ENCODE data around the gene FAXC.

FAXC gene

GRCh38 chr6:99378636-99379035 is 29.2 kb upstream of the FAXC start:
- no peak overlapping the region for H3K4me3 ChIP-seq (ENCODE audit: low read depth, low read length)
- no peak for TF ChIP-seq CTCF (IDR thresholded peaks at IDR 0.05; ENCODE audit: insufficient read depth, low read depth, low read length, missing control alignments)
- DNase-seq (ENCODE audit: low read depth): no peak

GRCh38 chr6:99369533-99369932 is 20.1 kb upstream of the FAXC start:
- DNase-seq (ENCODE audit: low read depth): no peak
- no peak for TF ChIP-seq CTCF (IDR thresholded peaks at IDR 0.05; ENCODE audit: insufficient read depth, low read depth, low read length, missing control alignments)
- H3K4me3 ChIP-seq (ENCODE audit: low read depth, low read length): no peak overlapping the region

GRCh38 chr6:99366852-99367251 is 17.4 kb upstream of the FAXC start:
- DNase-seq (ENCODE audit: low read depth): no peak
- TF ChIP-seq CTCF (IDR thresholded peaks at IDR 0.05; ENCODE audit: insufficient read depth, low read depth, low read length, missing control alignments): no peak
- no peak overlapping the region for H3K4me3 ChIP-seq (ENCODE audit: low read depth, low read length)

- no peak for TF ChIP-seq CTCF (IDR thresholded peaks at IDR 0.05; ENCODE audit: insufficient read depth, low read depth, low read length, missing control alignments)
- DNase-seq (ENCODE audit: low read depth): peak; percentile 60
- H3K4me3 ChIP-seq (ENCODE audit: low read depth, low read length): no peak overlapping the region
Measured at GRCh38 chr6:99364026-99364425, 14.6 kb upstream of the FAXC start.

- no peak overlapping the region for H3K4me3 ChIP-seq (ENCODE audit: low read depth, low read length)
- DNase-seq (ENCODE audit: low read depth): no peak
- no peak for TF ChIP-seq CTCF (IDR thresholded peaks at IDR 0.05; ENCODE audit: insufficient read depth, low read depth, low read length, missing control alignments)
Measured at GRCh38 chr6:99362678-99363268, 13.3 kb upstream of the FAXC start.

- H3K4me3 ChIP-seq (ENCODE audit: low read depth, low read length): no peak overlapping the region
- TF ChIP-seq CTCF (IDR thresholded peaks at IDR 0.05; ENCODE audit: insufficient read depth, low read depth, low read length, missing control alignments): no peak
- no peak for DNase-seq (ENCODE audit: low read depth)
Measured at GRCh38 chr6:99359800-99360199, 10.3 kb upstream of the FAXC start.

GRCh38 chr6:99356641-99357040 is 7.2 kb upstream of the FAXC start:
- no peak overlapping the region for H3K4me3 ChIP-seq (ENCODE audit: low read depth, low read length)
- no peak for TF ChIP-seq CTCF (IDR thresholded peaks at IDR 0.05; ENCODE audit: insufficient read depth, low read depth, low read length, missing control alignments)
- DNase-seq (ENCODE audit: low read depth): no peak

Data from GM12865 (cell line).